HG03354 (cell line): ENCODE data around the gene KIF18B.

Source experiments
- ATAC-seq: cut with Tn5 transposase; IDR thresholded peaks from one replicate; pipeline ENCODE4 v1.9.1; 2021; ENCODE audit warnings: mild to moderate bottlenecking; ENCODE audit not compliant: unreplicated experiment, poor library complexity, severe bottlenecking

The KIF18B gene

DNA sequence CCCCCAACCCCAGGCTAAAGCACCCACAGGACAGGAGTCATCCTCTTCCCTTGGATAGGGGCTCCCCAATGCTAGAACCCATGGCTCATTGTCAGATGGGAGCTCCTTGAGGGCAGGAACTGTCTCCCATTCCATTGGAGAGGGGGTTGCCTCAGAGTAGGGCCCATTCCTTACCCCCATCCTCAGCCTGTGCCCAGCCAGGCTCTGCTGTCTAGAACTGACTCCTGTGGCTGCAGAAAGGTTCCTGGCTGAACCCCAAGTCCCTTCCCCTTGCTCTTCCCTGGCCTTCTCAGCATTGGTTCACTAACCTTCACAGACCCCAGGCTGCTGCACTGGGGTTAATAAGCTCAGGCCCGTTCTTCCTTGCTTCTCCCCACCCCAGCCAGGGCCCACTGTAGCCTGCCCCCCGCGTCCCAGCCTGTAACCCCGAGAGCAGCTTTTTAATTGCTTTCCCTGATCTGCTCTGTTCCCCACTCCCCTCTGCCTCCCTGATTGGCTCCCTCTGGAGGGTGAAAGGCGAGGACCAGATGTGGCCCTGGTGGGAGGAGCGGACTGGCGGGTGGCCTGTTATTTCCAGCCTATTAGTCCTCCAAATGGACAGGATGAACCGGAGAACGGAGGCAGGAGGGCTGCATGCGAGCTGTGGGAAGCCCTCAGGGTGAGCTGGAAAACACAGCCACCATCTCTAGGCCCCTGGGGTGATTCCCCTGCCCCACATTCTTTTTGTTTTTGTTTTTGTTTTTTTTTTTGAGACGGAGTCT lies 26.3 kb downstream of the KIF18B start:
- ATAC-seq = no peak

DNA sequence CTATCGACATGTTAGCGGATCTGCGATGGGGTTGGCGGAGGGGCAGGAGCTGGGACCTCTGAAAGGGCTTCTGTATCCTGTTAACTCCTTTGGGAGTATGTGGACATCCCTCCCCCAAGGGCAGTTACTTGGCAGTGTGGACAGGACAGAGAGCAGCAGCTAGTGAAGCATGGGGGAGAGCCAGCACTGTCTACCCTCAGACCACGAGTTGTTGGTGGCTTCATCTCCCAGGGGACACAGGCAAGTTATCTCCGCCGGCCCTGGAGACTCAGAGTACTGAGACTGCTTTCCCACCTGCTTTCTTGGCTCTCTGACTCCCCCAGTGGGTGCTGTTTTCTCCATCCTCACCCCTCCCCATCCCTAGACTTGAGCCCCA lies 27.0 kb downstream of the KIF18B start:
- ATAC-seq = no peak

DNA sequence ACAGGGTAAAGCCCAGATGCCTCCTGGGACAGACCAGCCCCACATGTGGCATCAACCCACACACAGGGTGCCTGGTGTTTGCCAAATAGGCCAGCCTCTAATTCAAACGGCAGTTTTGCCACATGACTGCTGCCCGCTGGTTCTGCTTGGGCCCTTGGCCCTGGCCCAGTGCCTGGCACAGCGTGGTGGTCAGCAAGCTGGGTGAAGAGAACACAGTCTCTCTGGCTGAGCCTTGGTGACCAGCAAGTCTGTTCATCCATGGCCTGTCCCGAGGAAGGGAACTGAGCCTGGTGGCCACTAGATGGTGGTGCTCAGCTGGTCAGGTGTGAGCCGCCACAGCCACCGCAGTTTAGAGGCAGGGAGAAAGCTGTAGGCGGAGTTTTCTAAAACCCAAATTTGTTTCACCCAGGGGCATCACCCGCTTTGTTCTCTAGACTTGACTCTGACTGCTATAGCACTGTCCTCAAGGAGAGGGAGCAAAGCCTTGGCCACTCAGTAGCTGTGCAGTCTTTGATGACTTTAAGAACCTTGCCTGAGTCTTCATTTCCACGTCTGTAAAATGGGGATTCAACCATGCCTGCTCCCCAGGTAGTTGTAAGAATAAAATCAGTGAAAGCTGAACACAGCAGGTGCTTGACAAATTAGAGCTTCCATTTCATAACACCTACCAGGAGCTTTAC lies 27.5 kb downstream of the KIF18B start:
- peak; percentile 79 for ATAC-seq

DNA sequence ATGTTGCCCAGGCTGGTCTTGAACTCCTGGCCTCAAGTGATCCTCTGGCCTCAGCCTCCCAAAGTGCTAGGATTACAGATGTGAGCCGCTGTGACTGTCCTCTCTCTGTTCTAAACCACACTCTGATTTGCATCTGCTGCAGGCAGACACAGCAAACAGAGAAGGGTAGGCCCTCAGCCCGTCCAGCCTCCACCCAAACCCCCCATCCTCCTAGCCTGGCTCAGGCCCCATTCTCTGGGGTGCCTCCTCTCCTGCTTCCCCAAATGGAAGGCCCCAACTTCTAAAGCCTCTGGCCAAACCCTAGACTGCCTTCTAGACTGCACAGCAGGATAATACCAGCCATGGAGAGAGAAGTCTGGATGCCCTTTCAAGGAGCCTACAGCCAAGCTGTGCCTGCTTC lies 28.2 kb downstream of the KIF18B start:
- no peak for ATAC-seq

GRCh38 chr17:44918006-44918405 lies 29.6 kb downstream of the KIF18B start:
- no peak for ATAC-seq

DNA sequence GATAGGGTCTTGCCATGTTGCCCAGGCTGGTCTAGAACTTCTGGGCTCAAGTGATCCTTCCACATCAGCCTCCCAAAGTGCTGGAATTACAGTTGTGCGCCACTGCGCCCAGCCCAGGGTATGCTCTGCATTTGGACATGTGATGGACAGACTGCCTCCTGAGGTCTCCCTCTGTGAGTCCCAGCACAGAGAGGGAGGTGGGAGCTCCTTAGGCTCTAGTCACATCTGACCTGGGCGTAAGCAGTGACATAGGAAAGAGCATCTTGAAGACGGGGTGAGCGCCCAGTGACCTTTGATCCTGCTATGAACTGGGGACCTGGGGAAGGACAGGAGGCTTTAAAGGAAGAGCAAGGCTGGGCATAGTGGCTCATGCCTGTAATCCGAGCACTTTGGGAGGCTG lies 30.1 kb downstream of the KIF18B start:
- no peak for ATAC-seq

- ATAC-seq = no peak
These were observed 30.8 kb downstream of the KIF18B start for GRCh38 chr17:44916781-44917241.

- ATAC-seq = no peak
These were observed 31.5 kb downstream of the KIF18B start for GRCh38 chr17:44915862-44916780.

- no peak for ATAC-seq
These were observed 32.2 kb downstream of the KIF18B start, which contains the start of gene GFAP for GRCh38 chr17:44915321-44915726. GFAP (minus strand) TSS chr17:44915500; CDS start chr17:44915486, 14 bp downstream.

DNA sequence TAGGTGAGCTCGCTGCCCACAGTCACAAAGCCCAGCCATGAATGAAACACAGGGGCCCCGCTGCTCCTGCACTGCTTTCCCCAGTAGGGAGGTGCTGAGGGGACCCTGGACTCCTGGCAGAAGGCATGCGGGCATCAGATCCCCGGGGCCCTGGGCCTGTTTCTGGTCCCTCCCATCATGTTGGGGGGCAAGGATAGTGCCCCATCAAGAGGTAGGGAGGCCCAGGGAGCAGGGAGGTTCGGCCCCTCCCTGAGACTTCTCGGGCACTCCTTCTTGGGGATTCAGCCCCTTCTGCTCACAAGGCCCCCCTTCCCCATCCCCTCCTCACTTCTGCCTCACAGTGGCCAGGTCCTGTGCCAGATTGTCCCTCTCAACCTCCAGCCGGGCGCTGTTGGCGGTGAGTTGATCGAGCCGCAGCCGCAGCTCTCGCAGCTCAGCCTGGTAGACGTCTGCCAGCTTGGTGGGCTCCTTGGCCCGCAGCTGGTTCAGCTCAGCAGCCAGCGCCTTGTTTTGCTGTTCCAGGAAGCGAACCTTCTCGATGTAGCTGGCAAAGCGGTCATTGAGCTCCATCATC lies 32.8 kb downstream of the KIF18B start:
- no peak for ATAC-seq

DNA sequence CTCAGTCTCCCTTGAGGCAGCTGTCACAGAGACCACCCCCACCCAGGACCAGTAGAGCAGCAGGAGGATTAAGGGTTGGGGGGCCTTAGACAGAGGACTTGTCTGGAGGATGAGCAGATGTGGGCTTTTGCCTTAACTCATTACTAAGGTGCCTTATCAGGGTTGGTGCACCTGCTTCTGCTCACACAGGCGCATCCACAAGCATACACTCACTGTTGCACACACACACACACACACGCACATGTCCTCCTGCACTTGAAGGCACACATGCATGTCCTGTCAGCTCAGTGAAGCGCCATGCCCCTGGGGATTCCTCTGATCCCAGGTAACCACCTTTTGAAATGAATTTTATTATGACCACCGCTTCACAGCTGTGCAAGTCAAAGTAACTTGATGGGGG lies 33.4 kb downstream of the KIF18B start:
- no peak for ATAC-seq

- no peak for ATAC-seq
These were observed 33.9 kb downstream of the KIF18B start for GRCh38 chr17:44913676-44914075.

DNA sequence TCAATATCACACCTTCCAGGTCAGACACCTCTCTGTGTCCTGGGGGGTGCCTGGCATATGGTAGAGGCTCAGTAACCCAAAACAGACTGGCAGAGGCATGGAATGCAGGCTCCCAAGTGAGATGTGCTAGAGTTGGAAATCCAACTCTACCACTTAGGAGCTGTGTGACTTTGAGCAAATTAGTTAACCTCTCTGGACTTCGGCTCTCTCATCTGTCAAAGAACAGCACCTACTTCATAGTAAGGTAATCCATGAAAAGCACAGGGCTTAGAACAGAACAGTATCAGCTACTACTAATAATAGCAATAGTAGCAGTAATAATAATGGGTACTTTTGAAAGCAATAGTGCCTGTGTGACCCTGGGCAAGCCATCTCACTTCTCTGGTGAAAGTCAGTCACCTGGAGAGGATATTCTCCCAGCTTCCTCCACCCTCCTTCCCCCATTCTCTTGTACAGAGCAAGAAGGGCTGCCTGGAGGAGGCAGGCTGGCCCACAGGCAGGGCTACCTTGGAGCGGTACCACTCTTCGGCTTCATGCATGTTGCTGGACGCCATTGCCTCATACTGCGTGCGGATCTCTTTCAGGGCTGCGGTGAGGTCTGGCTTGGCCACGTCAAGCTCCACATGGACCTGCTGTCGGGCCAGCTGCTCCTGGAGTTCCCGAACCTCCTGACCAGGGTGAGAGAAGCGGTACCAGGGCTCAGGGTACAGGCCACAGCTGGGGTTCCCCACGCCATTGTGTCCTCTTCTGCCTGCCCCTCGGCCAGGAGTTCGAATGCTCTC lies 34.6 kb downstream of the KIF18B start:
- ATAC-seq = no peak

GRCh38 chr17:44911133-44912001 lies 36.2 kb downstream of the KIF18B start:
- ATAC-seq = no peak

- no peak for ATAC-seq
These were observed 37.1 kb downstream of the KIF18B start for GRCh38 chr17:44910231-44911106.

DNA sequence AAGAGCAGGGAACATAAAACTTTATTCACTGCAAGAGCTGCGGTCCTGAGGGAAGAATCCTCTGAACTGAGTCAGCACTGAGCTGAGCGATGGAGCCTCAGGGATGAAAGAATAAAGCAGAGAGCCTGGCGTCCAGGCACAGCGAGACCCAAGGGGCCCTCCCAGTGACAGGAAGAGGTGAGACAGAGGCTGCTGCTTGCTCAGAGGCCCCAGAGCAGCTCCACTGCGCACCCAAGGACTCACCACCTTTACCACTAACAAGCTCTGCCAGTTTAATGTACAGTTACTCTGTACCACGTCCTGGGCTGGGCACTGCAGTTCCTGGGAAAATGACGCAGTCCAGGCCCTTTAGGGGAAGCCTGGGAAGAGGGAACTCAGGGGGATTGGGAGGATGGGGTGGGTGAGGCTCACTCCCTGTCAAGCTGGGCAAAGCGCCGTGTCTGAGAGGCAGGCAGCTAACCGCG lies 37.9 kb downstream of the KIF18B start:
- no peak for ATAC-seq

DNA sequence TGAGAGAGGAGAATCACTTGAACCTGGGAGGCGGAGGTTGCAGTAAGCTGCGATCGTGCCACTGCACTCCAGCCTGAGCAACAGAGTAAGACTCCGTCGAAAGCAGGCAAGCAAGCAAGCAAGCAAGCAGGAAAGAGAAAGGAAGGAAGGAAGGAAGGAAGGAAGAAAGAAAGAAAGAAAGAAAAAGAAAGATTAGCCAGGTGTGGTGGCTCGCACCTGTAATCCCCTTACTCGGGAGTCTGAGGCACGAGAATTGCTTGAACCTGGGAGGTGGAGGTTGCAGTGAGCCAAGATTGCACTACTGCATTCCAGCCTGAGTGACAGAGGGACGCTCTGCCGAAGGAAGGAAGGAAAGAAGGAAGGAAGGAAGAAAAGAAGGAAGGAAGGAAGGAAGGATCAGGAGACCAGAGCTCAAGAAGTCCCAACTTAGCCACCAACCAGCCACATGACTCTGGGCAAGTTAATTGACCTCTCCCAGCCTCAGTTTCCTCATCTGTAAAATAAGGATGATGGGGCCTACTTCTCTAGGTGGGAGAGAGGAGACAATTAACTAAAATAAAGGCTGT lies 38.7 kb downstream of the KIF18B start:
- ATAC-seq = no peak
